A549 (cell line): ENCODE data around the gene PLCB1. TPM values are rescaled to one million over a fixed set of nuclear protein-coding genes. Genes with fewer than 3 reads are reported as not detected.

ENCODE experiments used
- ATAC-seq, 2 experiments: fragments of 200-7000 bp in 1 of 2; fragments of >200 bp in 1 of 2; cut with Nextera tagmentation in 1 of 2; cut with Tn5 transposase in 1 of 2; 3 replicates each; pipeline versions ENCODE4 v1.8.0 to v1.9.1; 2018 to 2020; ENCODE audit warnings: mild to moderate bottlenecking in 1 of 2, moderate library complexity in 1 of 2
- CTCF ChIA-PET: fragments of 300-600 bp; sonication (Branson Sonifier 250); formaldehyde crosslinking; extraction: SDS; loops from one replicate; lab custom pipeline; 2021; ENCODE audit warnings: antibody characterized with exemption, inconsistent platforms; lab: Yijun Ruan, JAX
- POLR2A ChIA-PET: fragments of 350-600 bp; formaldehyde crosslinking; extraction: SDS; loops from one replicate; lab custom pipeline; 2021; ENCODE audit warnings: antibody characterized with exemption, inconsistent platforms; lab: Yijun Ruan, JAX
- DNase-seq, 2 experiments: peaks; one replicate each; pipeline versions ENCODE4 v3.0.0 to v3.0.0-alpha.2; 2011 to 2016; ENCODE audit warnings: low read depth in 1 of 2, low spot score in 1 of 2
- FAIRE-seq: peaks from 2 replicates; lab custom pipeline; 2011; peaks lifted over from hg19 to GRCh38; lab: Jason Lieb, UNC
- H3K27ac ChIP-seq, 2 experiments: fragments of >200 bp; sonication (Bioruptor Twin); formaldehyde crosslinking; 3 replicates each; pipeline ENCODE4 v1.5.1; 2016 to 2017
- H3K4me1 ChIP-seq: fragments of >200 bp; sonication (Bioruptor Twin); formaldehyde crosslinking; 3 replicates; pipeline ENCODE4 v1.6.1; 2016
- H3K4me2 ChIP-seq: fragments of >200 bp; sonication (Bioruptor Twin); formaldehyde crosslinking; 3 replicates; pipeline ENCODE4 v1.6.1; 2016
- H3K4me3 ChIP-seq: fragments of >200 bp; sonication (Bioruptor Twin); formaldehyde crosslinking; 3 replicates; pipeline ENCODE4 v1.5.1; 2016
- H3K9me3 ChIP-seq: fragments of >200 bp; sonication (Bioruptor Twin); formaldehyde crosslinking; 3 replicates; pipeline ENCODE4 v1.6.1; 2016
- CBX8 ChIP-seq: fragments of 200-600 bp; sonication (generic); IDR thresholded peaks from 2 replicates; pipeline ENCODE4 v1.6.1; 2016
- EHMT2 ChIP-seq: fragments of 200-600 bp; sonication (generic); IDR thresholded peaks from 2 replicates; pipeline ENCODE4 v1.6.1; 2016; ENCODE audit warnings: antibody characterized with exemption, low read depth, mild to moderate bottlenecking, moderate library complexity
- FOSL2 ChIP-seq, 2 experiments: fragments of 450-650 bp in 1 of 2; fragments of >200 bp in 1 of 2; sonication (Bioruptor Twin) in 1 of 2; formaldehyde crosslinking; IDR thresholded peaks; 2 replicates each; pipeline versions ENCODE4 v1.5.0 to v1.6.1; 2016 to 2020; ENCODE audit warnings: mild to moderate bottlenecking in 1 of 2, moderate library complexity in 1 of 2
- GATA3 ChIP-seq: IDR thresholded peaks from 2 replicates; pipeline ENCODE4 v1.6.1; 2012; ENCODE audit warnings: borderline replicate concordance
- HOXB13 ChIP-seq: fragments of 250-450 bp; sonication (Bioruptor Pico); IDR thresholded peaks from 2 replicates; pipeline ENCODE4 v1.5.0; 2020; ENCODE audit warnings: low read depth, mild to moderate bottlenecking, moderate library complexity
- JUN ChIP-seq, 2 experiments: fragments of >200 bp; sonication (Bioruptor Twin); formaldehyde crosslinking; IDR thresholded peaks; 2 replicates in 1 of 2; 3 replicates in 1 of 2; pipeline ENCODE4 v1.6.1; 2016 to 2017
- MYC ChIP-seq: IDR thresholded peaks from 2 replicates; pipeline ENCODE4 v1.6.1; 2012; ENCODE audit warnings: mild to moderate bottlenecking, inconsistent platforms, low read length, improper control_type of control experiment, borderline replicate concordance
- NFE2L2 ChIP-seq: fragments of 150-350 bp; conservative IDR thresholded peaks from 2 replicates; pipeline ENCODE4 v1.6.1; 2014; ENCODE audit warnings: low read length
- NPAS2 ChIP-seq: fragments of 250-450 bp; sonication (Bioruptor Pico); IDR thresholded peaks from 2 replicates; pipeline ENCODE4 v1.8.0; 2022; ENCODE audit warnings: mild to moderate bottlenecking, moderate library complexity, borderline replicate concordance
- POLR2A ChIP-seq: IDR thresholded peaks from 2 replicates; pipeline ENCODE4 v1.6.1; 2012; ENCODE audit warnings: mild to moderate bottlenecking, low read length
- RAD21 ChIP-seq, 2 experiments: fragments of >200 bp in 1 of 2; sonication (Bioruptor Twin) in 1 of 2; formaldehyde crosslinking in 1 of 2; IDR thresholded peaks in 1 of 2; conservative IDR thresholded peaks in 1 of 2; 2 replicates in 1 of 2; 3 replicates in 1 of 2; pipeline ENCODE4 v1.6.1; 2012 to 2018; ENCODE audit warnings: inconsistent platforms in 1 of 2
- RARB ChIP-seq: fragments of 250-450 bp; sonication (Bioruptor Pico); IDR thresholded peaks from 2 replicates; pipeline ENCODE4 v1.8.0; 2021; ENCODE audit warnings: mild to moderate bottlenecking, moderate library complexity
- RCOR1 ChIP-seq: fragments of 150-350 bp; IDR thresholded peaks from 2 replicates; pipeline ENCODE4 v1.6.1; 2014; ENCODE audit warnings: antibody characterized with exemption, low read length, low read depth
- RNF2 ChIP-seq: fragments of 200-600 bp; sonication (generic); IDR thresholded peaks from 2 replicates; pipeline ENCODE4 v1.6.1; 2016; ENCODE audit warnings: low read depth, mild to moderate bottlenecking, antibody characterized with exemption, moderate library complexity, borderline replicate concordance
- SREBF2 ChIP-seq: fragments of 450-650 bp; IDR thresholded peaks from 2 replicates; pipeline ENCODE4 v1.6.1; 2014; ENCODE audit warnings: mild to moderate bottlenecking, moderate library complexity
- TP53 ChIP-seq: fragments of 250-450 bp; sonication (Bioruptor Pico); IDR thresholded peaks from 2 replicates; pipeline ENCODE4 v1.5.0; 2021; ENCODE audit warnings: mild to moderate bottlenecking, moderate library complexity
- ZSCAN20 ChIP-seq: fragments of 250-450 bp; sonication (Bioruptor Pico); IDR thresholded peaks from 2 replicates; pipeline ENCODE4 v1.8.0; 2022; ENCODE audit warnings: mild to moderate bottlenecking, moderate library complexity
- WGBS: methylation state at CpG from one replicate; pipeline ENCODE4 v1.1.6; 2017; ENCODE audit errors: missing lambda C conversion rate; 5-methylcytosine and 5-hydroxymethylcytosine counted together
- polyA plus RNA-seq, 4 experiments: library from polyadenylated mRNA; depleted of rRNA in 3 of 4; stranded (reverse); fragments of >200 nt; fragmentation: RNase III in 1 of 4; extraction: RNeasy Plus Mini Kit Qiagen cat#74134 plus additional on column Dnase treatment in 1 of 4; gene quantifications; 2 replicates in 3 of 4; 3 replicates in 1 of 4; pipeline ENCODE4 v1.2.3, GENCODE V29; 2011 to 2017
- TF ChIP-seq, protein P1 (sequence below): fragments of 200-600 bp; sonication (generic); IDR thresholded peaks from 2 replicates; pipeline ENCODE4 v1.6.1; 2016; ENCODE audit warnings: antibody characterized with exemption, mild to moderate bottlenecking, moderate library complexity

Gene PLCB1
- polyA plus RNA-seq, 2 of the 4 experiments (the other 2 are of a cell fraction) = 0.97 to 6.3 TPM

DNA sequence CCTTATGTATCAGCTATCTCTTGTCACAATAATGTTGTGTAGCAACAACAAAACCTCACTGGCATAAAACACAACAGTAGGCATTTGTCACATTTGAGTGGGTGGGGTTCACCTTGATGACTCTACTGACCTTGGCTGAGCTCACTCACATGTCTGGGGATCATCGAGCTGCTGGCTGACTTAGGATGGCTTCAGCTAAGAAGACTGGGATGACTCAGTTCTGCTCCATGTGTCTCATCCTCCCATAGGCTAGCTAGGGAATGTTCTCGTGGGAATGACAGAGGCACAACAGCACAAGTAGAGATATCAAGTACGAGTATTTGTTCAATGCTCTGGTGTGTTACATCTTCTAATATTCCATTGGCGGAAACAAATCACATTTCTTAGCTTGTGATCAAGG is 167.9 kb downstream of the PLCB1 start (continued):
- TF ChIP-seq EHMT2 (no peak), RAD21 (conservative IDR thresholded peaks at IDR 0.05 in 1 of 2, IDR thresholded peaks at IDR 0.05 in 1 of 2) (no peak), ZSCAN20 (CRISPR knock-in tag) (no peak)
- TF ChIP-seq, protein P1, sequence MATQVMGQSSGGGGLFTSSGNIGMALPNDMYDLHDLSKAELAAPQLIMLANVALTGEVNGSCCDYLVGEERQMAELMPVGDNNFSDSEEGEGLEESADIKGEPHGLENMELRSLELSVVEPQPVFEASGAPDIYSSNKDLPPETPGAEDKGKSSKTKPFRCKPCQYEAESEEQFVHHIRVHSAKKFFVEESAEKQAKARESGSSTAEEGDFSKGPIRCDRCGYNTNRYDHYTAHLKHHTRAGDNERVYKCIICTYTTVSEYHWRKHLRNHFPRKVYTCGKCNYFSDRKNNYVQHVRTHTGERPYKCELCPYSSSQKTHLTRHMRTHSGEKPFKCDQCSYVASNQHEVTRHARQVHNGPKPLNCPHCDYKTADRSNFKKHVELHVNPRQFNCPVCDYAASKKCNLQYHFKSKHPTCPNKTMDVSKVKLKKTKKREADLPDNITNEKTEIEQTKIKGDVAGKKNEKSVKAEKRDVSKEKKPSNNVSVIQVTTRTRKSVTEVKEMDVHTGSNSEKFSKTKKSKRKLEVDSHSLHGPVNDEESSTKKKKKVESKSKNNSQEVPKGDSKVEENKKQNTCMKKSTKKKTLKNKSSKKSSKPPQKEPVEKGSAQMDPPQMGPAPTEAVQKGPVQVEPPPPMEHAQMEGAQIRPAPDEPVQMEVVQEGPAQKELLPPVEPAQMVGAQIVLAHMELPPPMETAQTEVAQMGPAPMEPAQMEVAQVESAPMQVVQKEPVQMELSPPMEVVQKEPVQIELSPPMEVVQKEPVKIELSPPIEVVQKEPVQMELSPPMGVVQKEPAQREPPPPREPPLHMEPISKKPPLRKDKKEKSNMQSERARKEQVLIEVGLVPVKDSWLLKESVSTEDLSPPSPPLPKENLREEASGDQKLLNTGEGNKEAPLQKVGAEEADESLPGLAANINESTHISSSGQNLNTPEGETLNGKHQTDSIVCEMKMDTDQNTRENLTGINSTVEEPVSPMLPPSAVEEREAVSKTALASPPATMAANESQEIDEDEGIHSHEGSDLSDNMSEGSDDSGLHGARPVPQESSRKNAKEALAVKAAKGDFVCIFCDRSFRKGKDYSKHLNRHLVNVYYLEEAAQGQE = no peak

DNA sequence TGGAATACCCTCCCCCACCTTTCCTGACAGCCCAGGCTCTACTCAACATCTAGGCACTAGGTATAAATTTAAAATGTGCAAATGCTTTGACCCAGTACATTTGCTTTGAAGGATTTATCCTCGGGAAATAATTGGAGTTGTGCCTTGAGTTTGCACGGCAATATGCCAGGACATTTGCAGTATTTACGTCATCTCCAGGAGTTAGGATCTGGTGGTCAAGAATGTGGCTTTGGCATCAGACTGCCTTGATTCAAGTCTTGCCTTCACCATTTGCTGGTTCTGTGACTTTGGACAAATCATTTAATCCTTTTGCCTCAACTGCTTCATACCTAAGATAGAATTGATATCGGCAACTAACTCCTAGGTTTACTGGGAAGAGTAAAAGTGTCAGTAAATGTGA is 169.6 kb downstream of the PLCB1 start:
- Histone ChIP-seq H3K4me1 (no peaks in the 10 kb centered on the region), H3K9me3 (no peaks in the 10 kb centered on the region), H3K27ac (no peak overlapping the region), H3K4me2 (no peak overlapping the region), H3K4me3 (no peak overlapping the region)
- 56% methylated on average over 4 of the region's 4 CpGs for WGBS
- ATAC-seq (no peak), FAIRE-seq (peak; percentile 7), DNase-seq (no peak)
- CTCF ChIA-PET = interaction anchor here (1.0 kb wide), 1 partner anchor 13 kb away, joined by 3 read pairs; no protein-coding TSS in a partner anchor
- POLR2A ChIA-PET = no interaction called here
- TF ChIP-seq TP53 (CRISPR knock-in tag) (no peak), RNF2 (0 out of 2 replicates have a peak, but pooled peaks have one; percentile 40)

DNA sequence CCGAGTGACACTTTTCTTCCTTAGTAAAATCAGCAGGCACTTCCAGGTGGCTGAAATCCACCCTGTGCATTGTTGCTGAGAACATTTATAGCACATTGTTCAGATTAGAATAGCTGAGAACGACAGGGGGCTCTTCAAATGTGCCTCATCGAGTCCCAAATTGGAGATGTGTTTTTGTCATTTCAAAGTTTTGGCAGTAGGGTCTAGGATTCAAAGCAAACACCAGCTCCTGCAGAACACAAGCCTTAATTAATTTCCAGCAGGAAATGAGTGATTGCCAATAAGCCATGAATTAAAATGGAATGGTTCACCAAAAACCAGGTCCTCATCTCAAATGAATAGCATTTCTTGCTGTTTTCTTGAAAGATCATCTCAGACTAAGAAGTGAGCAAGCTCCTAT is 171.6 kb downstream of the PLCB1 start:
- WGBS = 10% methylated on average over 3 of the region's 3 CpGs
- ChIA-PET CTCF (interaction anchor here (0.8 to 1.1 kb wide), 2 partner anchors 56 to 172 kb away, joined by 3 to 4 read pairs; partner anchors contain the start of gene PLCB1), POLR2A (interaction anchor here (0.5 kb wide), 1 partner anchor 1030 kb away, joined by 3 read pairs; no protein-coding TSS in a partner anchor)
- H3K4me1 ChIP-seq = no peaks in the 10 kb centered on the region
- no peak for ATAC-seq
- TF ChIP-seq SREBF2 = no peak
- TF ChIP-seq RNF2 = no peak
- TF ChIP-seq POLR2A = no peak
- TF ChIP-seq, protein P1 = no peak
- TF ChIP-seq RAD21 (conservative IDR thresholded peaks at IDR 0.05 in 1 of 2, IDR thresholded peaks at IDR 0.05 in 1 of 2) = no peak
- TF ChIP-seq GATA3 = no peak
- TF ChIP-seq RCOR1 = no peak
- TF ChIP-seq HOXB13 = no peak
- TF ChIP-seq JUN (IDR thresholded peaks at IDR 0.05) = no peak
- TF ChIP-seq RARB (CRISPR knock-in tag) = no peak
- TF ChIP-seq NFE2L2 = no peak
- TF ChIP-seq NPAS2 (CRISPR knock-in tag) = no peak
- TF ChIP-seq MYC = no peak
- no peak for TF ChIP-seq FOSL2 (IDR thresholded peaks at IDR 0.05)
- TF ChIP-seq FOSL2 (CRISPR knock-in tag; IDR thresholded peaks at IDR 0.05) = no peak
- TF ChIP-seq CBX8 = no peak
- no peak overlapping the region for H3K27ac ChIP-seq
- no peak for FAIRE-seq
- no peak overlapping the region for H3K4me2 ChIP-seq
- DNase-seq = no peak
- no peak overlapping the region for H3K4me3 ChIP-seq
- H3K9me3 ChIP-seq = no peaks in the 10 kb centered on the region
